K562 (cell line): ENCODE measurements around the gene HAPLN2. TPM values are rescaled to one million over a fixed set of nuclear protein-coding genes. Genes with fewer than 3 reads are reported as not detected.

ENCODE experiments used
- BRD9 ChIP-seq: fragments of 450-650 bp; IDR thresholded peaks from 2 replicates; pipeline ENCODE4 v1.6.1; 2018; ENCODE audit warnings: low read depth; ENCODE audit not compliant: partially characterized antibody
- GATAD2B ChIP-seq: fragments of 450-650 bp; IDR thresholded peaks from 2 replicates; pipeline ENCODE4 v1.6.1; 2017; ENCODE audit warnings: mild to moderate bottlenecking, borderline replicate concordance
- RBM15 ChIP-seq: fragments of 200-400 bp; formaldehyde crosslinking; IDR thresholded peaks from 2 replicates; pipeline ENCODE4 v1.6.1; 2018; ENCODE audit warnings: mild to moderate bottlenecking, low read length, moderate library complexity; ENCODE audit not compliant: insufficient read depth
- SMAD4 ChIP-seq: fragments of 250-450 bp; sonication (Bioruptor Pico); conservative IDR thresholded peaks from 2 replicates; pipeline ENCODE4 v1.8.0; 2021; ENCODE audit warnings: inconsistent platforms, mild to moderate bottlenecking, moderate library complexity
- STAG1 ChIP-seq: sonication (generic); formaldehyde crosslinking; IDR thresholded peaks from 2 replicates; pipeline ENCODE4 v1.5.0; 2020; ENCODE audit warnings: missing genetic modification reagents, borderline replicate concordance
- SUPT5H ChIP-seq: fragments of 450-650 bp; IDR thresholded peaks from 2 replicates; pipeline ENCODE4 v1.6.1; 2016
- ZBTB43 ChIP-seq: sonication (generic); formaldehyde crosslinking; IDR thresholded peaks from 2 replicates; pipeline ENCODE4 v1.8.0; 2023; ENCODE audit warnings: mild to moderate bottlenecking, missing genetic modification reagents
- ZBTB7A ChIP-seq: IDR thresholded peaks from 2 replicates; pipeline ENCODE4 v1.6.1; 2011; ENCODE audit warnings: low read depth, mild to moderate bottlenecking, low read length, moderate library complexity, borderline replicate concordance; ENCODE audit not compliant: control insufficient read depth
- ZFP36 ChIP-seq: fragments of 150-350 bp; IDR thresholded peaks from 2 replicates; pipeline ENCODE4 v1.6.1; 2018; ENCODE audit warnings: low read length, low read depth; ENCODE audit not compliant: partially characterized antibody
- polyA plus RNA-seq, 8 experiments: library from polyadenylated mRNA; depleted of rRNA in 4 of 8; stranded (reverse) in 5 of 8; unstranded in 3 of 8; fragments of >200 nt; fragmentation: Nextera tagmentation in 2 of 8; fragmentation: Illumina TruSeq in 1 of 8; extraction: Ambion mirVana in 2 of 8; extraction: Trizol in 1 of 8; gene quantifications; 2 replicates each; pipeline versions ENCODE4 v1.2.1 to v1.2.3, GENCODE V29; 2011 to 2014; ENCODE audit warnings: inconsistent platforms in 1 of 8, missing spikeins in 1 of 8
- total RNA-seq, 7 experiments: library from RNA; depleted of rRNA in 6 of 7; stranded (reverse); fragments of >200 nt in 6 of 7; fragmentation: Illumina TruSeq in 2 of 7; extraction: Trizol in 2 of 7; gene quantifications; 2 replicates each; pipeline versions ENCODE4 v1.2.1 to v1.2.3, GENCODE V29; 2011 to 2021; ENCODE audit warnings: low replicate concordance in 1 of 7
- TF ChIP-seq, protein P1 (sequence below), 2 experiments: fragments of 450-650 bp; formaldehyde crosslinking in 1 of 2; IDR thresholded peaks; 2 replicates each; pipeline versions ENCODE4 v1.4.0 to v1.6.1; 2014 to 2020; ENCODE audit warnings: mild to moderate bottlenecking in 2 of 2, borderline replicate concordance in 1 of 2, low read depth in 1 of 2
- TF ChIP-seq, protein P2 (sequence below): sonication (generic); formaldehyde crosslinking; IDR thresholded peaks from 2 replicates; pipeline ENCODE4 v1.8.1; 2023; ENCODE audit warnings: mild to moderate bottlenecking, missing genetic modification reagents

The HAPLN2 gene
- total and polyA plus RNA-seq, 9 of the 15 experiments (the other 6 are each of a cell fraction or from before 2014, with no cell fraction given), result 0.14 to 5.2 (median 3.8) TPM; not detected in 4

- TF ChIP-seq, protein P1, sequence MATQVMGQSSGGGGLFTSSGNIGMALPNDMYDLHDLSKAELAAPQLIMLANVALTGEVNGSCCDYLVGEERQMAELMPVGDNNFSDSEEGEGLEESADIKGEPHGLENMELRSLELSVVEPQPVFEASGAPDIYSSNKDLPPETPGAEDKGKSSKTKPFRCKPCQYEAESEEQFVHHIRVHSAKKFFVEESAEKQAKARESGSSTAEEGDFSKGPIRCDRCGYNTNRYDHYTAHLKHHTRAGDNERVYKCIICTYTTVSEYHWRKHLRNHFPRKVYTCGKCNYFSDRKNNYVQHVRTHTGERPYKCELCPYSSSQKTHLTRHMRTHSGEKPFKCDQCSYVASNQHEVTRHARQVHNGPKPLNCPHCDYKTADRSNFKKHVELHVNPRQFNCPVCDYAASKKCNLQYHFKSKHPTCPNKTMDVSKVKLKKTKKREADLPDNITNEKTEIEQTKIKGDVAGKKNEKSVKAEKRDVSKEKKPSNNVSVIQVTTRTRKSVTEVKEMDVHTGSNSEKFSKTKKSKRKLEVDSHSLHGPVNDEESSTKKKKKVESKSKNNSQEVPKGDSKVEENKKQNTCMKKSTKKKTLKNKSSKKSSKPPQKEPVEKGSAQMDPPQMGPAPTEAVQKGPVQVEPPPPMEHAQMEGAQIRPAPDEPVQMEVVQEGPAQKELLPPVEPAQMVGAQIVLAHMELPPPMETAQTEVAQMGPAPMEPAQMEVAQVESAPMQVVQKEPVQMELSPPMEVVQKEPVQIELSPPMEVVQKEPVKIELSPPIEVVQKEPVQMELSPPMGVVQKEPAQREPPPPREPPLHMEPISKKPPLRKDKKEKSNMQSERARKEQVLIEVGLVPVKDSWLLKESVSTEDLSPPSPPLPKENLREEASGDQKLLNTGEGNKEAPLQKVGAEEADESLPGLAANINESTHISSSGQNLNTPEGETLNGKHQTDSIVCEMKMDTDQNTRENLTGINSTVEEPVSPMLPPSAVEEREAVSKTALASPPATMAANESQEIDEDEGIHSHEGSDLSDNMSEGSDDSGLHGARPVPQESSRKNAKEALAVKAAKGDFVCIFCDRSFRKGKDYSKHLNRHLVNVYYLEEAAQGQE (IDR thresholded peaks at IDR 0.05; ENCODE audit: borderline replicate concordance), result peak; percentile 69
- TF ChIP-seq, protein P1 (CRISPR knock-in tag; IDR thresholded peaks at IDR 0.05; ENCODE audit: low read depth), result no peak
- TF ChIP-seq ZBTB43 (CRISPR knock-in tag) (no peak), ZFP36 (peak; percentile 14), SMAD4 (CRISPR knock-in tag) (0 out of 2 replicates have a peak, but pooled peaks have one; percentile 30), SUPT5H (no peak; the same call in 1 of the 2 replicates), BRD9 (no peak), STAG1 (peak; percentile 62; the same call in 1 of the 2 replicates), GATAD2B (no peak), ZBTB7A (peak; percentile 50; the same call in 1 of the 2 replicates), RBM15 (no peak)
- TF ChIP-seq, protein P2, sequence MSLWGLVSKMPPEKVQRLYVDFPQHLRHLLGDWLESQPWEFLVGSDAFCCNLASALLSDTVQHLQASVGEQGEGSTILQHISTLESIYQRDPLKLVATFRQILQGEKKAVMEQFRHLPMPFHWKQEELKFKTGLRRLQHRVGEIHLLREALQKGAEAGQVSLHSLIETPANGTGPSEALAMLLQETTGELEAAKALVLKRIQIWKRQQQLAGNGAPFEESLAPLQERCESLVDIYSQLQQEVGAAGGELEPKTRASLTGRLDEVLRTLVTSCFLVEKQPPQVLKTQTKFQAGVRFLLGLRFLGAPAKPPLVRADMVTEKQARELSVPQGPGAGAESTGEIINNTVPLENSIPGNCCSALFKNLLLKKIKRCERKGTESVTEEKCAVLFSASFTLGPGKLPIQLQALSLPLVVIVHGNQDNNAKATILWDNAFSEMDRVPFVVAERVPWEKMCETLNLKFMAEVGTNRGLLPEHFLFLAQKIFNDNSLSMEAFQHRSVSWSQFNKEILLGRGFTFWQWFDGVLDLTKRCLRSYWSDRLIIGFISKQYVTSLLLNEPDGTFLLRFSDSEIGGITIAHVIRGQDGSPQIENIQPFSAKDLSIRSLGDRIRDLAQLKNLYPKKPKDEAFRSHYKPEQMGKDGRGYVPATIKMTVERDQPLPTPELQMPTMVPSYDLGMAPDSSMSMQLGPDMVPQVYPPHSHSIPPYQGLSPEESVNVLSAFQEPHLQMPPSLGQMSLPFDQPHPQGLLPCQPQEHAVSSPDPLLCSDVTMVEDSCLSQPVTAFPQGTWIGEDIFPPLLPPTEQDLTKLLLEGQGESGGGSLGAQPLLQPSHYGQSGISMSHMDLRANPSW (CRISPR knock-in tag), result 0 out of 2 replicates have a peak, but pooled peaks have one; percentile 72
Observed at GRCh38 chr1:156656806-156657740, 37.9 kb downstream of the HAPLN2 start (continued).
